Endothelial cell (in vitro differentiated cells): ENCODE data around the gene KCTD13. TPM values are rescaled to one million over a fixed set of nuclear protein-coding genes. Genes with fewer than 3 reads are reported as not detected.

Experiments used
- DNase-seq: peaks from one replicate; pipeline ENCODE4 v3.0.0; 2021; ENCODE audit warnings: low spot score
- H3K27ac Mint-ChIP-seq: one replicate; pipeline ENCODE4 v1.8.0; 2021; ENCODE audit warnings: mixed read lengths, inconsistent platforms; ENCODE audit not compliant: unreplicated experiment
- H3K27me3 Mint-ChIP-seq: one replicate; pipeline ENCODE4 v1.8.0; 2021; ENCODE audit warnings: mild to moderate bottlenecking, moderate library complexity, mixed read lengths, inconsistent platforms; ENCODE audit not compliant: unreplicated experiment
- H3K36me3 Mint-ChIP-seq: one replicate; pipeline ENCODE4 v1.8.0; 2021; ENCODE audit warnings: mild to moderate bottlenecking, low read depth, mixed read lengths, inconsistent platforms; ENCODE audit not compliant: unreplicated experiment
- H3K4me1 Mint-ChIP-seq: one replicate; pipeline ENCODE4 v1.8.0; 2021; ENCODE audit warnings: mild to moderate bottlenecking, mixed read lengths, inconsistent platforms; ENCODE audit not compliant: unreplicated experiment
- H3K4me3 Mint-ChIP-seq: one replicate; pipeline ENCODE4 v1.8.0; 2021; ENCODE audit warnings: mild to moderate bottlenecking, mixed read lengths, inconsistent platforms; ENCODE audit not compliant: unreplicated experiment
- H3K9me3 Mint-ChIP-seq: one replicate; pipeline ENCODE4 v1.8.0; 2021; ENCODE audit warnings: mixed read lengths, inconsistent platforms; ENCODE audit not compliant: unreplicated experiment
- total RNA-seq: library from RNA; stranded (reverse); fragmentation: NEBNext Ultra II Directional; extraction: Animal tissue kit (Norgen Biotek cat#: 25700); gene quantifications from one replicate; pipeline ENCODE4 v1.2.1, GENCODE V29; 2021; ENCODE audit not compliant: unreplicated experiment
- TF ChIP-seq, protein P1 (sequence below): fragments of 200-600 bp; sonication (generic); IDR thresholded peaks from one replicate; pipeline ENCODE4 v1.5.0; 2021; ENCODE audit warnings: antibody characterized with exemption; ENCODE audit not compliant: unreplicated experiment

KCTD13 gene
- total RNA-seq, 1 donor from 2014 or later = 25.8 TPM

DNA sequence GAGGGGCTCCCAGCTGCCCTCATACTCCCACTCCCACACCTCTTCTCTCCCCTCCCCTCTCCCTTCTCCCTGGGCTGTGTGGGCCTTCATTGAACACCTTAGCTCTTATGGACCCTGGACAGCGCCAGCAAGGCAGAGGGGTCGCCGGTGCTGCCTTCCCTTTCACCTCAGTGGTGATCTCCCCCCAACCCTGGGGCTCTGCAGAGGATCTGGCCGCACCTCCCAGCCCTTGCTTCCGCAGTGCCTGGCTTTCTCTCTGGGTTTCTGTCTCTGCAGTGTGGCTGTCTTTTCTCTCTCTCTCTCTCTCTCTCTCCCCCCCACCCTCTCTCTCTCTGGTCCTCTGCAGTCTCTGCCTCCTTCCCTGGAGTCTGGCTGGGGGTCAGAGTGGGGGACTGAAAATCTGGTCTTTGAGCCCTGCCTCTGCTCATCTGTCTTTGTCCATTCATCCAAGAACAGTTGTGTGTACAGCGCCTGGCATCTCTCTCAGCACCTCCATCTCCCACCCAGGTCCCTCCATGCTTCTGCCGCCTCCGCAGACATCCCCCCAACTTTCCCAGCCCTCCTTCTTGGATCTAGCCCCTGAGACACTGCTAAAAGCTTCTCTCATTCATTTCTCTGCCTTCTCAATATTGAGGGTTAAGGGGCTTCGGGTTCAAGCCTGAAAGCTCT is 27.8 kb downstream of the KCTD13 start:
- Mint-ChIP-seq H3K4me3 (peak overlapping the region; percentile 77), H3K4me1 (peaks cover 8% of the 10 kb centered on the region), H3K27ac (peak overlapping the region; percentile 13), H3K36me3 (peaks cover 8% of the 10 kb centered on the region), H3K9me3 (no peaks in the 10 kb centered on the region), H3K27me3 (peaks cover 17% of the 10 kb centered on the region)
- TF ChIP-seq, protein P1, sequence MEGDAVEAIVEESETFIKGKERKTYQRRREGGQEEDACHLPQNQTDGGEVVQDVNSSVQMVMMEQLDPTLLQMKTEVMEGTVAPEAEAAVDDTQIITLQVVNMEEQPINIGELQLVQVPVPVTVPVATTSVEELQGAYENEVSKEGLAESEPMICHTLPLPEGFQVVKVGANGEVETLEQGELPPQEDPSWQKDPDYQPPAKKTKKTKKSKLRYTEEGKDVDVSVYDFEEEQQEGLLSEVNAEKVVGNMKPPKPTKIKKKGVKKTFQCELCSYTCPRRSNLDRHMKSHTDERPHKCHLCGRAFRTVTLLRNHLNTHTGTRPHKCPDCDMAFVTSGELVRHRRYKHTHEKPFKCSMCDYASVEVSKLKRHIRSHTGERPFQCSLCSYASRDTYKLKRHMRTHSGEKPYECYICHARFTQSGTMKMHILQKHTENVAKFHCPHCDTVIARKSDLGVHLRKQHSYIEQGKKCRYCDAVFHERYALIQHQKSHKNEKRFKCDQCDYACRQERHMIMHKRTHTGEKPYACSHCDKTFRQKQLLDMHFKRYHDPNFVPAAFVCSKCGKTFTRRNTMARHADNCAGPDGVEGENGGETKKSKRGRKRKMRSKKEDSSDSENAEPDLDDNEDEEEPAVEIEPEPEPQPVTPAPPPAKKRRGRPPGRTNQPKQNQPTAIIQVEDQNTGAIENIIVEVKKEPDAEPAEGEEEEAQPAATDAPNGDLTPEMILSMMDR = no peak
- no peak for DNase-seq

- Mint-ChIP-seq H3K27me3 (peaks cover 17% of the 10 kb centered on the region), H3K27ac (no peak overlapping the region), H3K36me3 (peaks cover 8% of the 10 kb centered on the region), H3K4me3 (peak overlapping the region; percentile 53), H3K9me3 (no peaks in the 10 kb centered on the region), H3K4me1 (peaks cover 8% of the 10 kb centered on the region)
- DNase-seq = no peak
- TF ChIP-seq, protein P1 = no peak
Observed at GRCh38 chr16:29897333-29897732, 28.7 kb downstream of the KCTD13 start.

- Mint-ChIP-seq H3K27me3 (peaks cover 14% of the 10 kb centered on the region), H3K9me3 (no peaks in the 10 kb centered on the region), H3K27ac (no peak overlapping the region), H3K4me1 (peaks cover 7% of the 10 kb centered on the region), H3K4me3 (no peak overlapping the region), H3K36me3 (peaks cover 8% of the 10 kb centered on the region)
- TF ChIP-seq, protein P1 = no peak
- no peak for DNase-seq
Observed at GRCh38 chr16:29896841-29897240, 29.2 kb downstream of the KCTD13 start.

DNA sequence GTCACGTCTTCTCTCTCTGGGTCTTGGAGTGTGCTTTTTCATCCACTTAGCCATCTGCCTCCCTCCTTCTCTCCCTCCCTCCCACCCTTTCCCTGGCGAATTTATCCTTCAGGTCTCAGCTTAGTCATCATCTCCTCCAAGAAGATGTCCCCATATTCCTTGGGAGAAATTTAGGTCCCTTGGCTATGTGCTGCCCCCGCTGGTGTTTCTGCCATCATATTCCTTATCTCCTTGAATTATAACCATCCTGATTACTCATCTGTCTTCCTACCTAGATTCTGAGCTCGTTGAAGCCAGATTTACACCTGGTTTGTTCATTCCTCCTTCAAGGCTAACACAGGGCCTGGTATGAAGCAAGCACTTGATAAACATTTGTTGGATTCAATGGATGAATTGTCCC is 31.7 kb downstream of the KCTD13 start:
- DNase-seq = no peak
- Mint-ChIP-seq H3K9me3 (no peaks in the 10 kb centered on the region), H3K4me1 (peaks cover 5% of the 10 kb centered on the region), H3K27ac (no peak overlapping the region), H3K27me3 (peaks cover 10% of the 10 kb centered on the region), H3K36me3 (peaks cover 8% of the 10 kb centered on the region), H3K4me3 (no peak overlapping the region)
- TF ChIP-seq, protein P1 = no peak

DNA sequence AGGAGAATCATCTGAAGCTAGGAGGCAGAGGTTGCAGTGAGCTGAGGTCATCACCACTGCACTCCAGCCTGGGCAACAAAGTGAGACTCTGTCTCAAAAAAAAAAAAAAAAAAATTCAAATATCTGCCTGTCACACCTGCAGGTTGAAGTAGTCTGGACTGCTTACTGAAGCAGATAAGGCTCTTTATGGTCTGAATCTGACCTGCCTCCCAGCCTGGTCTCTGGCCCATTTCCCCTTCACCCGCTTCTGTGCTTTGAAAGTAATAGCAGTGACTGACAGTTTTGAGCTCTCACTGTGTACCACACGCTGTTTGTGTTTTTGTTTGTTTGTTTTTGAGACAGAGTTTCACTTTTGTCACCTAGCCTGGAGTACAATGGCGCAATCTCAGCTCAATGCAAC is 32.5 kb downstream of the KCTD13 start:
- Mint-ChIP-seq H3K4me3 (no peak overlapping the region), H3K9me3 (no peaks in the 10 kb centered on the region), H3K27me3 (peaks cover 9% of the 10 kb centered on the region), H3K27ac (no peak overlapping the region), H3K36me3 (peaks cover 8% of the 10 kb centered on the region), H3K4me1 (peaks cover 4% of the 10 kb centered on the region)
- DNase-seq = no peak
- TF ChIP-seq, protein P1 = no peak
